Measurements from ENCODE around the gene CCND1.

GRCh38 chr11:69656536-69657455, 15.8 kb downstream of the CCND1 start:
- TF ChIP-seq ZNF239 (CRISPR knock-in tag; IDR thresholded peaks at IDR 0.05): no peak
- TF ChIP-seq, protein P1, sequence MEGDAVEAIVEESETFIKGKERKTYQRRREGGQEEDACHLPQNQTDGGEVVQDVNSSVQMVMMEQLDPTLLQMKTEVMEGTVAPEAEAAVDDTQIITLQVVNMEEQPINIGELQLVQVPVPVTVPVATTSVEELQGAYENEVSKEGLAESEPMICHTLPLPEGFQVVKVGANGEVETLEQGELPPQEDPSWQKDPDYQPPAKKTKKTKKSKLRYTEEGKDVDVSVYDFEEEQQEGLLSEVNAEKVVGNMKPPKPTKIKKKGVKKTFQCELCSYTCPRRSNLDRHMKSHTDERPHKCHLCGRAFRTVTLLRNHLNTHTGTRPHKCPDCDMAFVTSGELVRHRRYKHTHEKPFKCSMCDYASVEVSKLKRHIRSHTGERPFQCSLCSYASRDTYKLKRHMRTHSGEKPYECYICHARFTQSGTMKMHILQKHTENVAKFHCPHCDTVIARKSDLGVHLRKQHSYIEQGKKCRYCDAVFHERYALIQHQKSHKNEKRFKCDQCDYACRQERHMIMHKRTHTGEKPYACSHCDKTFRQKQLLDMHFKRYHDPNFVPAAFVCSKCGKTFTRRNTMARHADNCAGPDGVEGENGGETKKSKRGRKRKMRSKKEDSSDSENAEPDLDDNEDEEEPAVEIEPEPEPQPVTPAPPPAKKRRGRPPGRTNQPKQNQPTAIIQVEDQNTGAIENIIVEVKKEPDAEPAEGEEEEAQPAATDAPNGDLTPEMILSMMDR (IDR thresholded peaks at IDR 0.05 in 2 of 3, conservative IDR thresholded peaks at IDR 0.05 in 1 of 3; ENCODE audit: insufficient read depth in 2 of 3, low read depth in 1 of 3, low read length in 3 of 3): no peak
- no peak for TF ChIP-seq NFE2 (IDR thresholded peaks at IDR 0.05; ENCODE audit: low read depth)
- TF ChIP-seq HMG20A (CRISPR knock-in tag; conservative IDR thresholded peaks at IDR 0.05): no peak
- TF ChIP-seq MXI1 (IDR thresholded peaks at IDR 0.05; ENCODE audit: low read depth, low read length): no peak
- no peak for TF ChIP-seq ZNF253 (CRISPR knock-in tag; conservative IDR thresholded peaks at IDR 0.05)
- no peak for TF ChIP-seq POLR2A (conservative IDR thresholded peaks at IDR 0.05)
- TF ChIP-seq ZNF217 (CRISPR knock-in tag; IDR thresholded peaks at IDR 0.05): no peak
- no peak for TF ChIP-seq ZNF668 (CRISPR knock-in tag; IDR thresholded peaks at IDR 0.05)
- no peak for TF ChIP-seq RAD21 (CRISPR knock-in tag; conservative IDR thresholded peaks at IDR 0.05 in 1 of 2, IDR thresholded peaks at IDR 0.05 in 1 of 2)
- TF ChIP-seq CC2D1A (IDR thresholded peaks at IDR 0.05): no peak
- TF ChIP-seq FOXK2 (conservative IDR thresholded peaks at IDR 0.05 in 1 of 2, IDR thresholded peaks at IDR 0.05 in 1 of 2; ENCODE audit: low read depth in 2 of 2): no peak
- TF ChIP-seq SP1 (CRISPR knock-in tag; IDR thresholded peaks at IDR 0.05): no peak
